HepG2 (cell line): ENCODE data around the gene CIBAR2. TPM values are rescaled to one million over a fixed set of nuclear protein-coding genes. Genes with fewer than 3 reads are reported as not detected.

Experiments used
- ARID2 ChIP-seq: sonication (generic); formaldehyde crosslinking; IDR thresholded peaks from 2 replicates; pipeline ENCODE4 v1.8.1; 2022; ENCODE audit warnings: mild to moderate bottlenecking, missing genetic modification reagents, borderline replicate concordance
- ATF7 ChIP-seq, 2 experiments: fragments of 450-650 bp in 1 of 2; sonication (generic) in 1 of 2; formaldehyde crosslinking in 1 of 2; IDR thresholded peaks; 2 replicates each; pipeline versions ENCODE4 v1.4.0 to v1.6.1; 2016 to 2020; ENCODE audit warnings: antibody characterized with exemption in 1 of 2, mild to moderate bottlenecking in 1 of 2, missing genetic modification reagents in 1 of 2
- ERF ChIP-seq: IDR thresholded peaks from 2 replicates; pipeline ENCODE4 v1.6.1; 2018; ENCODE audit warnings: missing biosample characterization, missing genetic modification reagents
- HNRNPH1 ChIP-seq: fragments of 200-400 bp; formaldehyde crosslinking; optimal IDR thresholded peaks from 2 replicates; pipeline ENCODE3; 2017; ENCODE audit warnings: mild to moderate bottlenecking, low read depth, low read length
- NCOA5 ChIP-seq: sonication (generic); formaldehyde crosslinking; IDR thresholded peaks from 2 replicates; pipeline ENCODE4 v1.4.0; 2020; ENCODE audit warnings: missing genetic modification reagents
- SIX4 ChIP-seq: sonication (generic); formaldehyde crosslinking; IDR thresholded peaks from 2 replicates; pipeline ENCODE4 v1.4.0; 2020; ENCODE audit warnings: missing genetic modification reagents
- SNAPC2 ChIP-seq: sonication (generic); formaldehyde crosslinking; IDR thresholded peaks from 2 replicates; pipeline ENCODE4 v1.8.1; 2022; ENCODE audit warnings: mild to moderate bottlenecking, missing genetic modification reagents
- SP140L ChIP-seq: sonication (generic); formaldehyde crosslinking; IDR thresholded peaks from 2 replicates; pipeline ENCODE4 v1.4.0; 2020; ENCODE audit warnings: missing genetic modification reagents, borderline replicate concordance
- TAF15 ChIP-seq: fragments of 200-400 bp; formaldehyde crosslinking; IDR thresholded peaks from one replicate; pipeline ENCODE4 v1.6.1; 2018; ENCODE audit warnings: mild to moderate bottlenecking, low read depth, low read length; ENCODE audit not compliant: poor library complexity, severe bottlenecking
- TBP ChIP-seq: sonication (generic); formaldehyde crosslinking; IDR thresholded peaks from 2 replicates; pipeline ENCODE4 v1.5.0; 2020; ENCODE audit warnings: missing genetic modification reagents
- THAP9 ChIP-seq: sonication (generic); formaldehyde crosslinking; IDR thresholded peaks from 2 replicates; pipeline ENCODE4; 2020; ENCODE audit warnings: missing genetic modification reagents, mild to moderate bottlenecking, borderline replicate concordance
- ZBTB40 ChIP-seq, 2 experiments: fragments of 450-650 bp in 1 of 2; sonication (generic) in 1 of 2; formaldehyde crosslinking in 1 of 2; IDR thresholded peaks; 2 replicates each; pipeline versions ENCODE4 v1.6.1 to v1.8.0; 2016 to 2022; ENCODE audit warnings: antibody characterized with exemption in 1 of 2, mild to moderate bottlenecking in 1 of 2, missing genetic modification reagents in 1 of 2
- ZFX ChIP-seq: sonication (generic); formaldehyde crosslinking; IDR thresholded peaks from 2 replicates; pipeline ENCODE4 v1.4.0; 2020; ENCODE audit warnings: mild to moderate bottlenecking, low read depth, missing genetic modification reagents, moderate library complexity
- ZIK1 ChIP-seq: sonication (generic); formaldehyde crosslinking; IDR thresholded peaks from 2 replicates; pipeline ENCODE4 v1.5.0; 2020; ENCODE audit warnings: mild to moderate bottlenecking, low read depth, missing genetic modification reagents, borderline replicate concordance
- ZNF441 ChIP-seq: sonication (generic); formaldehyde crosslinking; IDR thresholded peaks from 2 replicates; pipeline ENCODE4 v1.7.0; 2021; ENCODE audit warnings: missing genetic modification reagents, borderline replicate concordance
- polyA plus RNA-seq, 8 experiments: library from polyadenylated mRNA; depleted of rRNA in 3 of 8; stranded (reverse) in 7 of 8; unstranded in 1 of 8; fragments of >200 nt; fragmentation: Illumina TruSeq in 4 of 8; extraction: Trizol in 4 of 8; gene quantifications; 2 replicates each; pipeline versions ENCODE4 v1.2.1 to v1.2.3, GENCODE V29; 2011 to 2016; ENCODE audit warnings: low read depth in 4 of 8, missing spikeins in 1 of 8, mixed read lengths in 1 of 8; ENCODE audit not compliant: insufficient read depth in 1 of 8
- total RNA-seq, 5 experiments: library from RNA; depleted of rRNA; stranded (reverse); fragments of >200 nt; fragmentation: Illumina TruSeq; extraction: Trizol; gene quantifications; 2 replicates each; pipeline ENCODE4 v1.2.3, GENCODE V29; 2016; ENCODE audit warnings: low read depth in 1 of 5

Gene CIBAR2
- total and polyA plus RNA-seq, 2 of the 13 experiments (the other 11 are each of a cell fraction or from before 2014, with no cell fraction given): not detected

DNA sequence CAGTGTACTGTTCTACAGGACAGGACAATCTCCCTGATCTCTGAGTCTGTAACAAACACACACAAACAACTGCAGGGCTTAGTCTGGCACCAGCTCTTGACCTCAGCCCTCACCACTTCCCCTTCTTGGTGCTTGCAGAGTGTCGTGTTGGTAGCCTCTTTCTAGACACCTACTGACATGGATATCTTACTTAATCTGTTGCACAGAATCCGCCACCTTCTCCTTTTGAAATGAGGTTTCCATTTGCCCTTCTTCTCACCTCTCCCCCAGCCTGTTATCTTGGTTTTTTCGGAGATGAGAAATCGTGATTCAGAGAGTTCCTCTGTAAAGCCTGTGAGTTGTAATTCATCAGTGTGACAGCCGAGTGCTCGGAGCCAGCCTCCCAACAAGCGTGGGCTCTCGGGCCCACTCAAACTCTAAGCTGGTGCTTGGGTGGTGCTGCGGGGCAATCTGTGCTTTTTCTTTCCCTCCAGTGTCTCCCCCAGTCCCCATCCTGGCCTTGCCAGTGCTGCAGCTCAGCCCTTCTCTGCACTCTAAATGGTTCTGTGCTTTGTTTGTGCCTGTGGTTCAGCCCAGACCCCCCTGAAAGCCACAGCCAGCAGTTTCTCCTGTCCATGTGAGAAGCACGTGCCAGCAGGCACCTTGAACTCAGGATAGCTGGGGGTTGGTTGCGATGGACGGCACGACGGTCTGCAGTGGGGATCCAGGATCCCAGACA, 56.6 kb downstream of the CIBAR2 start (continued):
- no peak for TF ChIP-seq ZBTB40 (IDR thresholded peaks at IDR 0.05)
- TF ChIP-seq ZBTB40 (CRISPR knock-in tag; IDR thresholded peaks at IDR 0.05): peak; percentile 61; the same call in 1 of the 2 replicates
- TF ChIP-seq ERF (CRISPR knock-in tag): peak; percentile 47; the same call in 1 of the 2 replicates
- no peak for TF ChIP-seq SP140L (CRISPR knock-in tag)
- no peak for TF ChIP-seq ZIK1 (CRISPR knock-in tag)
- peak; percentile 42; the same call in 1 of the 2 replicates for TF ChIP-seq ZFX (CRISPR knock-in tag)
- no peak for TF ChIP-seq SIX4 (CRISPR knock-in tag)
- no peak for TF ChIP-seq HNRNPH1
- no peak for TF ChIP-seq TBP (CRISPR knock-in tag)
- TF ChIP-seq TAF15: no peak
- TF ChIP-seq ZNF441 (CRISPR knock-in tag): peak; percentile 83; the same call in 1 of the 2 replicates
- TF ChIP-seq ARID2 (CRISPR knock-in tag): peak; percentile 60; the same call in 1 of the 2 replicates
- TF ChIP-seq SNAPC2: 0 out of 2 replicates have a peak, but pooled peaks have one; percentile 44
- no peak for TF ChIP-seq NCOA5 (CRISPR knock-in tag)
- peak; percentile 83 for TF ChIP-seq THAP9 (CRISPR knock-in tag)
- no peak for TF ChIP-seq ATF7 (IDR thresholded peaks at IDR 0.05)
- TF ChIP-seq ATF7 (CRISPR knock-in tag; IDR thresholded peaks at IDR 0.05): peak; percentile 57; the same call in 1 of the 2 replicates
